HCT116 (cell line): Measurements from ENCODE around the gene SCN4A. TPM values are rescaled to one million over a fixed set of nuclear protein-coding genes. Genes with fewer than 3 reads are reported as not detected.

Source experiments
- ATAC-seq: fragments of 200-7000 bp; cut with Tn5 transposase; 2 replicates; pipeline ENCODE4 v1.9.1; 2020; ENCODE audit warnings: mild to moderate bottlenecking, moderate library complexity
- BruUV-seq: library from RNA; stranded (reverse); fragments of 400-500 nt; replicated peaks from 2 replicates; lab custom pipeline; 2021; lab: Mats Ljungman, UMichigan
- CTCF ChIA-PET: fragments of 300-600 bp; sonication (Branson Sonifier 250); formaldehyde crosslinking; loops from one replicate; lab custom pipeline; 2021; ENCODE audit warnings: antibody characterized with exemption; lab: Charles Lee
- POLR2A ChIA-PET: fragments of 300-600, 350-600 bp; sonication (Branson Sonifier 250); formaldehyde crosslinking; loops from one replicate; lab custom pipeline; 2021; ENCODE audit warnings: antibody characterized with exemption; lab: Charles Lee
- RAD21 ChIA-PET, 2 experiments: fragments of 300-600 bp; sonication (Branson Sonifier 250); formaldehyde crosslinking; loops; one replicate each; lab custom pipeline; 2023; ENCODE audit warnings: low total read pairs in 2 of 2; ENCODE audit not compliant: uncharacterized antibody in 2 of 2, unreplicated experiment in 2 of 2, low non-redundant PET in 1 of 2; lab: Charles Lee
- DNase-seq: peaks from one replicate; pipeline ENCODE4 v3.0.0-alpha.2; 2010; ENCODE audit warnings: low read depth, low spot score
- H2AFZ ChIP-seq: fragments of 200-600 bp; shearing (Covaris generic), sonication (generic); 2 replicates; pipeline ENCODE4 v1.6.1; 2017; ENCODE audit warnings: low read depth, mixed run types, mixed read lengths, antibody characterized with exemption, low read length; ENCODE audit not compliant: poor library complexity, severe bottlenecking
- H3K27ac ChIP-seq: 2 replicates; pipeline ENCODE4 v1.5.1; 2012; ENCODE audit warnings: low read depth, low read length
- H3K27me3 ChIP-seq: fragments of 200-600 bp; sonication (generic); 2 replicates; pipeline ENCODE4 v1.6.1; 2016; ENCODE audit warnings: mixed run types, low read length, mixed read lengths; ENCODE audit not compliant: insufficient read depth
- H3K36me3 ChIP-seq, 2 experiments: fragments of 200-500 bp in 1 of 2; fragments of 200-600 bp in 1 of 2; sonication (Bioruptor generic) in 1 of 2; sonication (generic) in 1 of 2; 2 replicates each; pipeline versions ENCODE4 v1.5.1 to v1.6.1; 2014 to 2016; ENCODE audit warnings: low read length in 2 of 2, inconsistent platforms in 1 of 2, mixed read lengths in 1 of 2, mixed run types in 1 of 2; ENCODE audit not compliant: insufficient read depth in 2 of 2, control insufficient read depth in 1 of 2
- H3K4me1 ChIP-seq, 2 experiments: fragments of 200-600 bp in 1 of 2; sonication (generic) in 1 of 2; 2 replicates each; pipeline versions ENCODE4 v1.5.1 to v1.6.1; 2012 to 2017; ENCODE audit warnings: low read length in 2 of 2, inconsistent platforms in 1 of 2, mild to moderate bottlenecking in 1 of 2, mixed read lengths in 1 of 2, mixed run types in 1 of 2, moderate library complexity in 1 of 2; ENCODE audit not compliant: insufficient read depth in 2 of 2, control insufficient read depth in 1 of 2
- H3K4me2 ChIP-seq: fragments of 200-600 bp; sonication (generic); 2 replicates; pipeline ENCODE4 v1.6.1; 2017; ENCODE audit warnings: mixed run types, low read length, mixed read lengths
- H3K4me3 ChIP-seq, 2 experiments: fragments of 200-600 bp in 1 of 2; sonication (generic) in 1 of 2; replicated peaks in 1 of 2; 2 replicates each; pipeline ENCODE4 v1.5.1; 2011 to 2016; ENCODE audit warnings: low read length in 2 of 2, control low read depth in 1 of 2, low read depth in 1 of 2, mild to moderate bottlenecking in 1 of 2, mixed read lengths in 1 of 2, mixed run types in 1 of 2
- H3K79me2 ChIP-seq: fragments of 200-600 bp; sonication (generic); 2 replicates; pipeline ENCODE4 v1.6.1; 2017; ENCODE audit warnings: mild to moderate bottlenecking, mixed run types, low read length, moderate library complexity, mixed read lengths; ENCODE audit not compliant: insufficient read depth
- H3K9ac ChIP-seq: fragments of 200-600 bp; sonication (generic); 2 replicates; pipeline ENCODE4 v1.6.1; 2016; ENCODE audit warnings: low read length, mixed read lengths
- H3K9me2 ChIP-seq: fragments of 200-600 bp; sonication (generic), shearing (Covaris generic); 2 replicates; pipeline ENCODE4 v1.6.1; 2017; ENCODE audit warnings: mixed run types, mild to moderate bottlenecking, moderate library complexity; ENCODE audit not compliant: insufficient read depth
- H3K9me3 ChIP-seq, 2 experiments: fragments of 200-500 bp in 1 of 2; fragments of 200-600 bp in 1 of 2; sonication (Bioruptor generic) in 1 of 2; sonication (generic) in 1 of 2; 2 replicates each; pipeline ENCODE4 v1.6.1; 2014 to 2017; ENCODE audit warnings: low read length in 2 of 2, mixed read lengths in 2 of 2, inconsistent platforms in 1 of 2, low read depth in 1 of 2, mild to moderate bottlenecking in 1 of 2, mixed run types in 1 of 2, moderate library complexity in 1 of 2; ENCODE audit not compliant: control insufficient read depth in 1 of 2, insufficient read depth in 1 of 2
- H4K20me1 ChIP-seq: fragments of 200-600 bp; sonication (generic), shearing (Covaris generic); 2 replicates; pipeline ENCODE4 v1.6.1; 2017; ENCODE audit warnings: mixed run types, mild to moderate bottlenecking, moderate library complexity; ENCODE audit not compliant: insufficient read depth
- EZH2 ChIP-seq: fragments of 200-600 bp; sonication (generic); IDR thresholded peaks from 2 replicates; pipeline ENCODE4 v1.6.1; 2017; ENCODE audit warnings: antibody characterized with exemption, mixed run types
- POLR2A ChIP-seq: IDR thresholded peaks from 2 replicates; pipeline ENCODE4 v1.7.0; 2011; ENCODE audit warnings: borderline replicate concordance; ENCODE audit not compliant: insufficient read depth, insufficient read length; ENCODE audit errors: extremely low read depth
- SIN3A ChIP-seq: IDR thresholded peaks from 2 replicates; pipeline ENCODE4 v1.6.1; 2012; ENCODE audit warnings: low read depth
- intact Hi-C: fragments of 100-400 bp; cut with micrococcal nuclease; formaldehyde crosslinking; loops from 2 replicates; pipeline ENCODE4 v1.10.0; 2022
- total RNA-seq: library from RNA; stranded (reverse); gene quantifications from one replicate; pipeline ENCODE4 v1.2.1, GENCODE V29; 2021; ENCODE audit not compliant: unreplicated experiment
- TF ChIP-seq, protein P1 (sequence below): IDR thresholded peaks from 2 replicates; pipeline ENCODE4 v1.6.1; 2012
- TF ChIP-seq, protein P2 (sequence below), 3 experiments: fragments of 200-600 bp in 1 of 3; sonication (generic) in 1 of 3; IDR thresholded peaks in 2 of 3; conservative IDR thresholded peaks in 1 of 3; 2 replicates each; pipeline ENCODE4 v1.5.1; 2012 to 2017; ENCODE audit warnings: low read depth in 2 of 3, low read length in 2 of 3, antibody characterized with exemption in 1 of 3, borderline replicate concordance in 1 of 3, control low read depth in 1 of 3, mild to moderate bottlenecking in 1 of 3, mixed read lengths in 1 of 3, mixed run types in 1 of 3, moderate library complexity in 1 of 3; ENCODE audit not compliant: insufficient read depth in 1 of 3
- TF ChIP-seq, protein P3 (sequence below): IDR thresholded peaks from 2 replicates; pipeline ENCODE4 v1.6.1; 2011; ENCODE audit warnings: mild to moderate bottlenecking, low read length, moderate library complexity; ENCODE audit not compliant: insufficient replicate concordance; ENCODE audit errors: extremely low read depth

SCN4A gene
- total RNA-seq, 1 experiment from 2014 or later, result 2.7 TPM

DNA sequence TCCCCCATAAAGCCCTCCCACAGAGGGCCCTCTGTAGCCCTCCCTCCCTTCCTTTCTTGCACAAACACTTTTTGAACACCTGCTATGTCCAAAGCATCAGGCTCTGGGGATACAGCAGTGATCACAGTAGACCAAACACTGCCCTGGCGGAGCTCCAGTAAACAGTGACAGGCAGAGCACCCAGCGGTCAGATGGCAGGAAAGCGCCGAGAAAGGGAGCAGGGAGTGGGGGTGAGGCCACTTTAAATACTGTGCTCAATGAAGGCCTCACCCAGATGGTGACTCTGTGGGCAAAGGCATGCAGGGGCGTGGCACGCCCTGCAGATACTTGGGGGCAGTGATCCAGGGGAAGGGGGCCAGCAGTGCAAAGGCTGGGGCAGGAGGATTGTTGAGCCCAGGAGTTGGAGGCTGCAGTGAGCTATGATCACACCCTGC, 33.0 kb upstream of the SCN4A start:
- Histone ChIP-seq H3K27ac (no peak overlapping the region), H3K79me2 (no peaks in the 10 kb centered on the region), H2AFZ (peak overlapping the region; percentile 64), H3K4me2 (peak overlapping the region; percentile 71), H3K36me3 (no peaks in the 10 kb centered on the region), H4K20me1 (no peaks in the 10 kb centered on the region), H3K4me3 (peak overlapping the region in 1 of 2 experiments; percentile 22; a peak in 2 of 4 replicates), H3K9me2 (no peaks in the 10 kb centered on the region), H3K9me3 (no peaks in the 10 kb centered on the region), H3K4me1 (peaks cover 14 to 41% of the 10 kb centered on the region in 2 experiments), H3K9ac (peak overlapping the region; percentile 22; the same call in 1 of the 2 replicates), H3K27me3 (no peaks in the 10 kb centered on the region)
- ChIA-PET CTCF (interaction anchor here (1.1 to 3.1 kb wide), 6 partner anchors 11 to 128 kb away, joined by 3 to 18 read pairs (median 6); no protein-coding TSS in a partner anchor), POLR2A (interaction anchor here (0.8 kb wide), 1 partner anchor 118 kb away, joined by 3 read pairs; no protein-coding TSS in a partner anchor), RAD21 (no interaction called here)
- intact Hi-C loops, result no loop called here
- no TSS peak for BruUV-seq
- ATAC-seq (peak; percentile 92), DNase-seq (no peak)
- TF ChIP-seq, protein P1, sequence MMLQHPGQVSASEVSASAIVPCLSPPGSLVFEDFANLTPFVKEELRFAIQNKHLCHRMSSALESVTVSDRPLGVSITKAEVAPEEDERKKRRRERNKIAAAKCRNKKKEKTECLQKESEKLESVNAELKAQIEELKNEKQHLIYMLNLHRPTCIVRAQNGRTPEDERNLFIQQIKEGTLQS, result no peak
- TF ChIP-seq EZH2 (no peak), POLR2A (no peak), SIN3A (no peak)
- TF ChIP-seq, protein P2, sequence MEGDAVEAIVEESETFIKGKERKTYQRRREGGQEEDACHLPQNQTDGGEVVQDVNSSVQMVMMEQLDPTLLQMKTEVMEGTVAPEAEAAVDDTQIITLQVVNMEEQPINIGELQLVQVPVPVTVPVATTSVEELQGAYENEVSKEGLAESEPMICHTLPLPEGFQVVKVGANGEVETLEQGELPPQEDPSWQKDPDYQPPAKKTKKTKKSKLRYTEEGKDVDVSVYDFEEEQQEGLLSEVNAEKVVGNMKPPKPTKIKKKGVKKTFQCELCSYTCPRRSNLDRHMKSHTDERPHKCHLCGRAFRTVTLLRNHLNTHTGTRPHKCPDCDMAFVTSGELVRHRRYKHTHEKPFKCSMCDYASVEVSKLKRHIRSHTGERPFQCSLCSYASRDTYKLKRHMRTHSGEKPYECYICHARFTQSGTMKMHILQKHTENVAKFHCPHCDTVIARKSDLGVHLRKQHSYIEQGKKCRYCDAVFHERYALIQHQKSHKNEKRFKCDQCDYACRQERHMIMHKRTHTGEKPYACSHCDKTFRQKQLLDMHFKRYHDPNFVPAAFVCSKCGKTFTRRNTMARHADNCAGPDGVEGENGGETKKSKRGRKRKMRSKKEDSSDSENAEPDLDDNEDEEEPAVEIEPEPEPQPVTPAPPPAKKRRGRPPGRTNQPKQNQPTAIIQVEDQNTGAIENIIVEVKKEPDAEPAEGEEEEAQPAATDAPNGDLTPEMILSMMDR (IDR thresholded peaks at IDR 0.05 in 2 of 3, conservative IDR thresholded peaks at IDR 0.05 in 1 of 3; ENCODE audit: borderline replicate concordance in 1 of 3, insufficient read depth in 1 of 3, low read depth in 2 of 3, low read length in 2 of 3), result no peak
- TF ChIP-seq, protein P3, sequence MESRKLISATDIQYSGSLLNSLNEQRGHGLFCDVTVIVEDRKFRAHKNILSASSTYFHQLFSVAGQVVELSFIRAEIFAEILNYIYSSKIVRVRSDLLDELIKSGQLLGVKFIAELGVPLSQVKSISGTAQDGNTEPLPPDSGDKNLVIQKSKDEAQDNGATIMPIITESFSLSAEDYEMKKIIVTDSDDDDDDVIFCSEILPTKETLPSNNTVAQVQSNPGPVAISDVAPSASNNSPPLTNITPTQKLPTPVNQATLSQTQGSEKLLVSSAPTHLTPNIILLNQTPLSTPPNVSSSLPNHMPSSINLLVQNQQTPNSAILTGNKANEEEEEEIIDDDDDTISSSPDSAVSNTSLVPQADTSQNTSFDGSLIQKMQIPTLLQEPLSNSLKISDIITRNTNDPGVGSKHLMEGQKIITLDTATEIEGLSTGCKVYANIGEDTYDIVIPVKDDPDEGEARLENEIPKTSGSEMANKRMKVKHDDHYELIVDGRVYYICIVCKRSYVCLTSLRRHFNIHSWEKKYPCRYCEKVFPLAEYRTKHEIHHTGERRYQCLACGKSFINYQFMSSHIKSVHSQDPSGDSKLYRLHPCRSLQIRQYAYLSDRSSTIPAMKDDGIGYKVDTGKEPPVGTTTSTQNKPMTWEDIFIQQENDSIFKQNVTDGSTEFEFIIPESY, result no peak
